HCT116 (cell line): ENCODE results near the gene ESRRG.

Source experiments
- CTCF ChIP-seq, 3 experiments: fragments of 200-600 bp in 1 of 3; sonication (generic) in 1 of 3; IDR thresholded peaks in 2 of 3; conservative IDR thresholded peaks in 1 of 3; 2 replicates each; pipeline ENCODE4 v1.5.1; 2012 to 2017; ENCODE audit warnings: low read depth in 2 of 3, low read length in 2 of 3, antibody characterized with exemption in 1 of 3, borderline replicate concordance in 1 of 3, control low read depth in 1 of 3, mild to moderate bottlenecking in 1 of 3, mixed read lengths in 1 of 3, mixed run types in 1 of 3, moderate library complexity in 1 of 3; ENCODE audit not compliant: insufficient read depth in 1 of 3
- EGR1 ChIP-seq: IDR thresholded peaks from 2 replicates; pipeline ENCODE4 v1.6.1; 2012; ENCODE audit warnings: low read depth
- MAX ChIP-seq: IDR thresholded peaks from 2 replicates; pipeline ENCODE4 v1.6.1; 2012
- POLR2AphosphoS5 ChIP-seq: IDR thresholded peaks from 2 replicates; pipeline ENCODE4 v1.6.1; 2011; ENCODE audit warnings: mild to moderate bottlenecking, low read depth, low read length, moderate library complexity
- YY1 ChIP-seq: IDR thresholded peaks from 2 replicates; pipeline ENCODE4 v1.6.1; 2011; ENCODE audit warnings: low read length, low read depth, moderate library complexity, mild to moderate bottlenecking; ENCODE audit not compliant: insufficient replicate concordance; ENCODE audit errors: extremely low read depth
- ZNF274 ChIP-seq: fragments of 200-500 bp; sonication (Bioruptor generic); IDR thresholded peaks from 2 replicates; pipeline ENCODE4 v1.6.1; 2014; ENCODE audit warnings: mild to moderate bottlenecking, low read depth, low read length, inconsistent platforms

GRCh38 chr1:216641669-216642460, 81.4 kb downstream of the ESRRG start:
- TF ChIP-seq ZNF274 (no peak), YY1 (no peak), EGR1 (no peak), CTCF (IDR thresholded peaks at IDR 0.05 in 2 of 3, conservative IDR thresholded peaks at IDR 0.05 in 1 of 3; ENCODE audit: borderline replicate concordance in 1 of 3, insufficient read depth in 1 of 3, low read depth in 2 of 3, low read length in 2 of 3) (no peak), POLR2AphosphoS5 (no peak), MAX (no peak)
